ENCODE data around the gene LBHD2.

LBHD2 gene

DNA sequence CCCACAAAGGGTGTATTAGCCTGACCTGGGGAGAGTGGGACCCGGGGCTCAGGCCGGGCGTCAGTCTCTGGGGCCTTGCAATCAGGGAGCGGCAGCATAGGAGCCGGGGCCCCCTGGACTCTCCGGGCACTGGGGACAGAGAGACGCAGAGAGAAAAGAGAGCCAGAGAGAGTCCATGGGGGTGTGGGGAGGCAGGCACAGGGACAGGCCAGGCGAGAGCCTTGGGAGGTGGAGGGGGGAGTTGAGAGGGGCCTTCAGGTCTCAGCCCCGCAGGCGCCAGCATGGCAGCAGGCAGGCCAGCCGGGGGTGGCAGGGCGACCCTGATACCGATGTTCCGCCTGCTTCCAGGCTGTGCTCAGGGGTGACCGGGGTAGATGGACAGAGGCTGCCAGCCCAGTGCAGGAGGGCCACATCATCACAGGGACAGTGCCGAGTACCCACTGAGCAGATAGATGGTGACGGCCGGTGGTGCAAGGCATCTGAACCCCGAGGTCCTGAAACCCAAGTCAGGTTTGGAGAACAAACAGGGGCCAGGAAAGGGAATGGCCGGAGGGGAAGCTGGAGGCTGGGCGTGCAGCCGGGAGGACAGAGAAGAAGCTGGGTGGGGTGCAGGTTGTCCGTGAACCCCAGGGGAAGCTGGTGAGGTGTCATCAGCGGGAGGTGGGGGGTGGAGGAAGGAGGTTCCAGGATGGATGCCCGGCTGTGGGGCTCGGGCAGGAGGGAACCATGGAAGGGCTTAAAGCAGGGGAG lies 13.4 kb downstream of the LBHD2 start:
- Histone ChIP-seq H2BK15ac (ENCODE audit: low read length) (peak overlapping the region; percentile 85), H3K4ac (ENCODE audit: low read length) (no peak overlapping the region), H3K27ac (replicated peaks; ENCODE audit: low read length) (no peak overlapping the region), H3K36me3 (replicated peaks in 1 of 2; ENCODE audit: control insufficient read depth in 2 of 2, insufficient read depth in 2 of 2, low read length in 2 of 2) (no peaks in the 10 kb centered on the region), H3K27me3 (ENCODE audit: control insufficient read depth in 3 of 3, insufficient read depth in 3 of 3, low read depth in 1 of 3, low read length in 3 of 3) (peaks cover 0 to 43% (median 15%) of the 10 kb centered on the region in 3 experiments), H3K4me3 (ENCODE audit: low read length in 2 of 2) (no peak overlapping the region), H4K8ac (ENCODE audit: low read depth, low read length) (no peak overlapping the region), H3K9me3 (replicated peaks in 1 of 2; ENCODE audit: control insufficient read depth in 2 of 2, insufficient read depth in 1 of 2, low read depth in 1 of 2, low read length in 2 of 2) (no peaks in the 10 kb centered on the region), H3K18ac (ENCODE audit: low read length) (peak overlapping the region; percentile 57), H3K9ac (ENCODE audit: low read depth, low read length, poor library complexity) (no peak overlapping the region), H4K91ac (ENCODE audit: low read depth, low read length, poor library complexity) (no peak overlapping the region), H2BK5ac (ENCODE audit: low read length) (peak overlapping the region; percentile 87), H2AFZ (ENCODE audit: low read length) (no peak overlapping the region), H2BK120ac (ENCODE audit: low read depth, low read length) (no peak overlapping the region), H3K4me1 (ENCODE audit: control insufficient read depth in 2 of 2, insufficient read depth in 1 of 2, low read depth in 1 of 2, low read length in 2 of 2) (peaks cover 12% of the 10 kb centered on the region in 2 donors), H3K23ac (ENCODE audit: low read depth, low read length, poor library complexity) (no peak overlapping the region), H2BK12ac (ENCODE audit: low read length) (no peak overlapping the region), H3K4me2 (ENCODE audit: insufficient read depth, low read length, poor library complexity, severe bottlenecking) (no peak overlapping the region), H3K79me1 (ENCODE audit: low read depth, low read length) (no peaks in the 10 kb centered on the region), H2AK5ac (ENCODE audit: low read depth, low read length) (peak overlapping the region; percentile 90), H3K14ac (ENCODE audit: low read length) (peak overlapping the region; percentile 97)
- DNase-seq (ENCODE audit: low spot score) = no peak
- WGBS, 2 donors (ENCODE audit: extremely low coverage in 2 of 2, insufficient read length in 2 of 2, insufficient replicate concordance in 1 of 2) = no CpG with 5 or more reads among the region's 26 CpGs

DNA sequence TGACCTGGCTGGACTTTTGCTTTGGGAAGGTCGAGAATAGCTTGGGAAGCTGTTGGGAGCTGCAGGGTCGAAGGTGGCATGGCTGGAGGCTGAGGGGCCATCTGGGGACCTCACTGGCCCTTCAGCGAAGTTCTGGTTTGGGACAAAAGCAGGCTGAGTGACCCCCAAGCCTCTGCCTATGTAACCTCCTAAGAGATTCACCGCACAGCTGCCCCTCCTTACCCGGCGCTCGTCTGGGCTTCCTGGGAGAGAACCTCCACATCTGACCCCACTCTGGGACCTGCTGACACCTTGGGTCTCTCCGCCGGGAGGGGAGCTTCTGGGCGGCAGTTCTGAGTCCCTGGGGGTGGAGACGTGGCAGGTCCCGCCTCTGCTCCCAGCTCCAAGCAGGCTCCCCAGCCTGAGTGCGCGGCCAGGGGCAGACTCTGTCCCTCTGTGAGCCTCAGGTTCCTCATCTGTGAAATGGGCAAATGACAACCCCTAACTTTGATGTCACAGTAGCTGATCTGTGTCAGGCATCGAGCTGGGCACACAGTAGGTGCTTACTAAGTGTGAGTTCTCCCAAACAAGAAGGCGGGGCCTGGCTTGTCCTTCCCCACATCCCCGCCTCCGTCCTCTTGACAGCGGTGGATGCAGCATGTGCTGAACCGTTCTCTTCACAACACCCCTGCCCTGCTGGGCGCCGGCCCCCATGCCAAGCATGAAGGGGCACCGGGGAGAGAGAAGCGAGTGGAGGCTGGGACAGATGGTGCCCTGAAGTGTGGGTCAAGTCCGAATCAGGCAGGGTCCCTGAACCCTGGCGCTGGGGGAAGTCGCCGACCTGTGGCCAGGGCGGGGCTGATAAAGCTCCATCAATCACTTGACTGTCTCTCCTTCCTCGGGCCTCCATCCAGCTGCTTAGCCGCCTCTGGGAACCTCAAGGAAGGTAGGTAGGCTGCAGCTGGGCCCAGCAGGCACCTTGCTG lies 14.3 kb downstream of the LBHD2 start:
- Histone ChIP-seq H3K23ac (ENCODE audit: low read depth, low read length, poor library complexity) (peak overlapping the region; percentile 6), H3K14ac (ENCODE audit: low read length) (peak overlapping the region; percentile 71), H3K4me2 (ENCODE audit: insufficient read depth, low read length, poor library complexity, severe bottlenecking) (no peak overlapping the region), H2BK15ac (ENCODE audit: low read length) (peak overlapping the region; percentile 71), H3K4ac (ENCODE audit: low read length) (no peak overlapping the region), H2AFZ (ENCODE audit: low read length) (no peak overlapping the region), H3K18ac (ENCODE audit: low read length) (peak overlapping the region; percentile 27), H3K36me3 (replicated peaks in 1 of 2; ENCODE audit: control insufficient read depth in 2 of 2, insufficient read depth in 2 of 2, low read length in 2 of 2) (no peaks in the 10 kb centered on the region), H3K27ac (replicated peaks; ENCODE audit: low read length) (no peak overlapping the region), H2BK5ac (ENCODE audit: low read length) (peak overlapping the region; percentile 87), H3K9ac (ENCODE audit: low read depth, low read length, poor library complexity) (no peak overlapping the region), H3K4me1 (ENCODE audit: control insufficient read depth in 2 of 2, insufficient read depth in 1 of 2, low read depth in 1 of 2, low read length in 2 of 2) (peaks cover 12% of the 10 kb centered on the region in 2 donors), H4K91ac (ENCODE audit: low read depth, low read length, poor library complexity) (no peak overlapping the region), H3K4me3 (ENCODE audit: low read length in 2 of 2) (no peak overlapping the region), H2BK12ac (ENCODE audit: low read length) (peak overlapping the region; percentile 41), H4K8ac (ENCODE audit: low read depth, low read length) (no peak overlapping the region), H3K79me1 (ENCODE audit: low read depth, low read length) (no peaks in the 10 kb centered on the region), H3K9me3 (replicated peaks in 1 of 2; ENCODE audit: control insufficient read depth in 2 of 2, insufficient read depth in 1 of 2, low read depth in 1 of 2, low read length in 2 of 2) (no peaks in the 10 kb centered on the region), H2AK5ac (ENCODE audit: low read depth, low read length) (peak overlapping the region; percentile 90), H2BK120ac (ENCODE audit: low read depth, low read length) (no peak overlapping the region), H3K27me3 (ENCODE audit: control insufficient read depth in 3 of 3, insufficient read depth in 3 of 3, low read depth in 1 of 3, low read length in 3 of 3) (peaks cover 0 to 37% (median 23%) of the 10 kb centered on the region in 3 experiments)
- DNase-seq (ENCODE audit: low spot score) = no peak
- no CpG with 5 or more reads among the region's 31 CpGs for WGBS, 2 donors (ENCODE audit: extremely low coverage in 2 of 2, insufficient read length in 2 of 2, insufficient replicate concordance in 1 of 2)

DNA sequence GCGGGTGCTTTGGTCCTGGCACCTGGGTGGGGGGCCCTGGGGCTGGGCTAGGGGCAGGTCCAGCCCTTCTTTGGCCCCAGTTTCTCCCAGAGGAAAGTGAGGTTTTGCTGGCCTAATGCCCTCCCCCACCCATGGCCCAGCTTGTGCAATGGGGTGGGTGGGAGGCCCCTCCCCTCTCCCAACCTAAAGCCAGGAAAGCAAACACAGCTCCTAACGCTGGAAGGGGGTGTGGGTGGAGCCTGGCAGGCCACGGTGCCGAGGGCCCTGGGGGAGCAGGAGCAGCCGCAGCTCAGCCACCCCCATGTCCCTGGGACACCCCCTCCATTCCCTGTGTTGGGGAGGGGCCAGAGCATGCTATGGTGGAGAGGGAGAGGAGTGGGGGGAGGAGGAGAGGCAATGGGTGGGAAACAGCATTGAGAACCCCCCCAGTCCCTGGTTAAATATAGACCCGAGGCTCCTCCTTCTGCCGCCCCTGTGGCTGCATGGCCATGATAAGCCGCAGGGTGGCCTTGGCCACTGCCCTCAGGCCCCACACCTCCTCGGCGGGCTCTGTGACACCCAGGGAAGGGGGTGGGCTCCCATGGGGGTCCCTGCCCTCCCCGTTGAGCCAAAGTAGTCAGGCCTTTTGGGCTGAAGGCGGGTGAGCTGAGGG lies 15.2 kb downstream of the LBHD2 start:
- WGBS, 2 donors (ENCODE audit: extremely low coverage in 2 of 2, insufficient read length in 2 of 2, insufficient replicate concordance in 1 of 2) = no CpG with 5 or more reads among the region's 12 CpGs
- no peak overlapping the region for H2BK120ac ChIP-seq (ENCODE audit: low read depth, low read length)

More for the DNA sequence above, 15.2 kb downstream of the LBHD2 start:
- Histone ChIP-seq H3K4me3 (ENCODE audit: low read length in 2 of 2) (no peak overlapping the region), H3K4ac (ENCODE audit: low read length) (no peak overlapping the region), H3K18ac (ENCODE audit: low read length) (peak overlapping the region; percentile 80), H3K27me3 (ENCODE audit: control insufficient read depth in 3 of 3, insufficient read depth in 3 of 3, low read depth in 1 of 3, low read length in 3 of 3) (peaks cover 0 to 34% (median 32%) of the 10 kb centered on the region in 3 experiments), H3K79me1 (ENCODE audit: low read depth, low read length) (no peaks in the 10 kb centered on the region), H3K27ac (replicated peaks; ENCODE audit: low read length) (no peak overlapping the region), H3K9me3 (replicated peaks in 1 of 2; ENCODE audit: control insufficient read depth in 2 of 2, insufficient read depth in 1 of 2, low read depth in 1 of 2, low read length in 2 of 2) (no peaks in the 10 kb centered on the region), H4K91ac (ENCODE audit: low read depth, low read length, poor library complexity) (no peak overlapping the region), H3K23ac (ENCODE audit: low read depth, low read length, poor library complexity) (no peak overlapping the region), H2AK5ac (ENCODE audit: low read depth, low read length) (peak overlapping the region; percentile 90), H3K4me2 (ENCODE audit: insufficient read depth, low read length, poor library complexity, severe bottlenecking) (no peak overlapping the region), H3K36me3 (replicated peaks in 1 of 2; ENCODE audit: control insufficient read depth in 2 of 2, insufficient read depth in 2 of 2, low read length in 2 of 2) (no peaks in the 10 kb centered on the region), H4K8ac (ENCODE audit: low read depth, low read length) (no peak overlapping the region), H2BK5ac (ENCODE audit: low read length) (no peak overlapping the region), H2BK15ac (ENCODE audit: low read length) (peak overlapping the region; percentile 63), H2BK12ac (ENCODE audit: low read length) (no peak overlapping the region), H3K14ac (ENCODE audit: low read length) (peak overlapping the region; percentile 96), H3K9ac (ENCODE audit: low read depth, low read length, poor library complexity) (peak overlapping the region; percentile 50), H3K4me1 (ENCODE audit: control insufficient read depth in 2 of 2, insufficient read depth in 1 of 2, low read depth in 1 of 2, low read length in 2 of 2) (peaks cover 4 to 12% of the 10 kb centered on the region in 2 donors), H2AFZ (ENCODE audit: low read length) (peak overlapping the region; percentile 56)
- DNase-seq (ENCODE audit: low spot score) = no peak

Measured in neuronal stem cell (in vitro differentiated cells).